ENCODE measurements around the gene MIGA1. TPM values are rescaled to one million over a fixed set of nuclear protein-coding genes. Genes with fewer than 3 reads are reported as not detected.

The MIGA1 gene
- total RNA-seq, 1 donor from 2014 or later: 11.2 TPM

DNA sequence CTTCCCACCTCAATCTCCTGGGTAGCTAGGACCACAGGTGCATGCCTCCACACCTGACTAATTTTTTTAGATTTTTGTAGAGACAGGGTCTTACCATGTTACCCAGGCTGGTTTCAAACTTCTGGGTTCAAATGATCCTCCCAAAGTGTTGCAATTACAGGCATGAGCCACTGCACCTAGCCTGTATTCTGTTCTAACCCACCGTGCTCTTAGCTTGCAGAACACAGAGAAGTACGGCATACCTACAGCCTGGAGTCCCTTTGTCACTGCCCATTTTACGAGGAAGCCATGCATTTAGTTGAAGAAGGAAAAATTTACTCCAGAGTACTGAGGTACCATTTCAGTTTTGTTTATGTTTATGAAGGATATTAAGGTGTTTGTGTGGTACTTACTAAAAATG is 79.3 kb downstream of the MIGA1 start:
- peaks cover 27% of the 10 kb centered on the region for H3K36me3 ChIP-seq
- no peak overlapping the region for H3K4me3 ChIP-seq
- DNase-seq: no peak
- peaks cover 19% of the 10 kb centered on the region for H3K4me1 ChIP-seq
- TF ChIP-seq, protein P1, sequence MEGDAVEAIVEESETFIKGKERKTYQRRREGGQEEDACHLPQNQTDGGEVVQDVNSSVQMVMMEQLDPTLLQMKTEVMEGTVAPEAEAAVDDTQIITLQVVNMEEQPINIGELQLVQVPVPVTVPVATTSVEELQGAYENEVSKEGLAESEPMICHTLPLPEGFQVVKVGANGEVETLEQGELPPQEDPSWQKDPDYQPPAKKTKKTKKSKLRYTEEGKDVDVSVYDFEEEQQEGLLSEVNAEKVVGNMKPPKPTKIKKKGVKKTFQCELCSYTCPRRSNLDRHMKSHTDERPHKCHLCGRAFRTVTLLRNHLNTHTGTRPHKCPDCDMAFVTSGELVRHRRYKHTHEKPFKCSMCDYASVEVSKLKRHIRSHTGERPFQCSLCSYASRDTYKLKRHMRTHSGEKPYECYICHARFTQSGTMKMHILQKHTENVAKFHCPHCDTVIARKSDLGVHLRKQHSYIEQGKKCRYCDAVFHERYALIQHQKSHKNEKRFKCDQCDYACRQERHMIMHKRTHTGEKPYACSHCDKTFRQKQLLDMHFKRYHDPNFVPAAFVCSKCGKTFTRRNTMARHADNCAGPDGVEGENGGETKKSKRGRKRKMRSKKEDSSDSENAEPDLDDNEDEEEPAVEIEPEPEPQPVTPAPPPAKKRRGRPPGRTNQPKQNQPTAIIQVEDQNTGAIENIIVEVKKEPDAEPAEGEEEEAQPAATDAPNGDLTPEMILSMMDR (IDR thresholded peaks at IDR 0.05; ENCODE audit: borderline replicate concordance): no peak
- intact Hi-C loops (cut with micrococcal nuclease): no loop called here
- no peak overlapping the region for H3K27ac ChIP-seq (replicated peaks)
- H3K9me3 ChIP-seq (replicated peaks): peaks cover 30% of the 10 kb centered on the region
- no peaks in the 10 kb centered on the region for H3K27me3 ChIP-seq (ENCODE audit: low read depth)

DNA sequence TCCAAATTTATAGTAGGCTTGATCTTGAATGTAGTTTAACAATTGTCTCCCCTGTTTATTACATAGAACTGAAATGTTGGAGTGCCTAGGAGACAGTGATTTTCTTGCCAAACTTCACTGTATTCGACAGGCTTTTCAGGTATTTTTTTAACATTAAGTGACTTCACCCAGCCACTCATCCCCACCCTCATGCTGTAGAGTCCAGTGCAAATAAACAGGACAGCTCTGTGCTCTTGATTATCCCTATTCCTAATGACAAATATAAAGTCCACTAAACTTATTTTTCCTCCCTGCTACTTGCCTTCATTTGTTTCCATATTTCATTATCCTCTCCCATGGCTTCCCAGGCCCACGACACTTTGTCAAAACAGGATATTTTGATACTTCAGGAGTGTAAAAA is 79.8 kb downstream of the MIGA1 start:
- intact Hi-C loops (cut with micrococcal nuclease): no loop called here
- no peak for DNase-seq
- Histone ChIP-seq H3K27me3 (ENCODE audit: low read depth) (no peaks in the 10 kb centered on the region), H3K9me3 (replicated peaks) (peaks cover 25% of the 10 kb centered on the region), H3K4me1 (peaks cover 19% of the 10 kb centered on the region), H3K4me3 (no peak overlapping the region), H3K27ac (replicated peaks) (no peak overlapping the region), H3K36me3 (peaks cover 26% of the 10 kb centered on the region)
- TF ChIP-seq, protein P1 (IDR thresholded peaks at IDR 0.05; ENCODE audit: borderline replicate concordance): no peak

DNA sequence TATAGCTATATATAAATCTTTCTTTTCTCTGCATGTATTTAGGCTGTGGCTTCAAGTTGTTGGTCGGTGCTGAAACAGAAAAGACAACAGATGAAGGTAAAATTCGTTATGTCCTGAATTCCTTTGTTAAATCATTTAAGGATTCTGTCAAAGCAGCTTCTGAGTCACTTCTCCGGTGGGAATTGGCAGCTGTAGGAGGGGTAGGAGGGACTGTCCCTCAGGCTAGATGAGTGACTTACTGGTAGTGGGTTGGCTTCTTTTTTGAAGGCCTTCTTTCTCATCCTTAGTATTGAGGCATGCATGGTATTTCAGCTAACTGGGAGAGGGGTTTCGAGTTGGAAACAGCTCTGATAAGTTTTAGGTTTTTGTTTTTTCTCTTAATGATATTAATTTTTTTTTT is 86.8 kb downstream of the MIGA1 start:
- Histone ChIP-seq H3K27me3 (ENCODE audit: low read depth) (no peaks in the 10 kb centered on the region), H3K36me3 (peaks cover 51% of the 10 kb centered on the region), H3K4me1 (peaks cover 1% of the 10 kb centered on the region), H3K9me3 (replicated peaks) (no peaks in the 10 kb centered on the region), H3K4me3 (no peak overlapping the region), H3K27ac (replicated peaks) (no peak overlapping the region)
- intact Hi-C loops (cut with micrococcal nuclease): no loop called here
- DNase-seq: no peak
- TF ChIP-seq, protein P1 (IDR thresholded peaks at IDR 0.05; ENCODE audit: borderline replicate concordance): no peak

DNA sequence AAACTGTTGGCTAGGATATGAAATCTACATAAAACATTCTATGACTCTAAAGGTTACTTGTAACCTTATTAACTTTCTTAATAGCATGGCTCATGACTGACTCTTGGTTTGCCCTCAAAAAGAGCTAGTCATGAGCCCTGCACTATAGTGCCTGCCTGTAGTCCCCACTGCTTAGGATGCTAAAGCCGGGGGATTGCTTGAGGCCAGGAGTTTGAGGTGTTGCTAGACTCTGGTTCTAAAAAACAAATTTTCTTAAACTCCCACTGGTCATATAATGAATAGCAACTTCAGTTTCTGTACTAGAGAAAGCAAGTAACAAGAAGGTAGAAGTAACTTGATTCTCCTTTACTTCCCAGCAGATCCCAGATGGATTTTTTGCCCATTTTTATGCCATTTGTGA is 93.2 kb downstream of the MIGA1 start:
- H3K27me3 ChIP-seq (ENCODE audit: low read depth): no peaks in the 10 kb centered on the region
- H3K4me1 ChIP-seq: no peaks in the 10 kb centered on the region
- no peaks in the 10 kb centered on the region for H3K9me3 ChIP-seq (replicated peaks)
- intact Hi-C loops (cut with micrococcal nuclease): no loop called here
- DNase-seq: no peak
- H3K27ac ChIP-seq (replicated peaks): no peak overlapping the region
- peaks cover 14% of the 10 kb centered on the region for H3K36me3 ChIP-seq
- H3K4me3 ChIP-seq: no peak overlapping the region
- TF ChIP-seq, protein P1 (IDR thresholded peaks at IDR 0.05; ENCODE audit: borderline replicate concordance): no peak

DNA sequence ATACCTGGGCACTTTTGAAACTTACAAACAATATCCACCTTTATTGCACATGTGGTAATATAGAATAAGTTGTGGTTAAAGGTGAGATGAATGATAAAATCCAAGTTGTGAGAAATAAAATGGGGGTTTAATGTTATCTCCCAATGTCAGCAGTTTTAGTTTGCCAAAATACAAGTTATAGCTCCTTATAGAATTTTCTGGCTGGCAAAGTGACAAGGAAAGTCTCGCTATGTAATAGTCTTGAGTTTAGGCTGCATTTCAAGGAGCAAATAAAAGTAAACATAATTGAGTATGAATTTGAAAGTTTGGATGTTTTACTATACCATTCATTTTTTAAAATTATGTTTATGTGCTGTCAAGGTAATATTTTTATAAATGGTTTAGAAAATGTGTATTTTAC is 94.0 kb downstream of the MIGA1 start:
- no peak for DNase-seq
- H3K36me3 ChIP-seq: peaks cover 7% of the 10 kb centered on the region
- H3K4me1 ChIP-seq: no peaks in the 10 kb centered on the region
- H3K27me3 ChIP-seq (ENCODE audit: low read depth): no peaks in the 10 kb centered on the region
- no peaks in the 10 kb centered on the region for H3K9me3 ChIP-seq (replicated peaks)
- intact Hi-C loops (cut with micrococcal nuclease): no loop called here
- H3K4me3 ChIP-seq: no peak overlapping the region
- TF ChIP-seq, protein P1 (IDR thresholded peaks at IDR 0.05; ENCODE audit: borderline replicate concordance): no peak
- no peak overlapping the region for H3K27ac ChIP-seq (replicated peaks)

Measured in left ventricle myocardium inferior (tissue), 1 donor.